ENCODE results near the gene CAPN14. TPM values are rescaled to one million over a fixed set of nuclear protein-coding genes. Genes with fewer than 3 reads are reported as not detected.

CAPN14 gene
- total RNA-seq, 6 donors from 2014 or later, result 0.11 to 1.0 (median 0.27) TPM

GRCh38 chr2:31147645-31148044 lies 69.7 kb downstream of the CAPN14 start:
- no peak for ATAC-seq (ENCODE audit: low FRiP score in 2 of 2)
- DNase-seq, result no peak
- Histone ChIP-seq H3K4me3 (no peak overlapping the region), H3K27me3 (no peaks in the 10 kb centered on the region), H3K27ac (no peak overlapping the region), H3K4me1 (no peaks in the 10 kb centered on the region), H3K36me3 (no peaks in the 10 kb centered on the region), H3K9me3 (no peaks in the 10 kb centered on the region)
- no peak for TF ChIP-seq POLR2AphosphoS5 (IDR thresholded peaks at IDR 0.05)
- TF ChIP-seq POLR2A (IDR thresholded peaks at IDR 0.05), result no peak
- TF ChIP-seq CTCF (IDR thresholded peaks at IDR 0.05), result no peak
- TF ChIP-seq EP300 (IDR thresholded peaks at IDR 0.05), result no peak
- WGBS, 2 donors, result 88 to 93% methylated on average over 5 of the region's 5 CpGs

GRCh38 chr2:31142110-31142509 lies 75.2 kb downstream of the CAPN14 start:
- Histone ChIP-seq H3K9me3 (no peaks in the 10 kb centered on the region), H3K4me3 (no peak overlapping the region), H3K36me3 (no peaks in the 10 kb centered on the region), H3K27ac (no peak overlapping the region), H3K27me3 (peaks cover 0 to 8% (median 3%) of the 10 kb centered on the region in 4 donors), H3K4me1 (peaks cover 14 to 18% (median 17%) of the 10 kb centered on the region in 4 donors)
- WGBS, 2 donors, result 54 to 67% methylated on average over 3 of the region's 3 CpGs
- TF ChIP-seq POLR2A (IDR thresholded peaks at IDR 0.05) (no peak), POLR2AphosphoS5 (IDR thresholded peaks at IDR 0.05) (no peak), CTCF (IDR thresholded peaks at IDR 0.05) (no peak), EP300 (IDR thresholded peaks at IDR 0.05) (no peak)
- DNase-seq (no peak), ATAC-seq (ENCODE audit: low FRiP score in 2 of 2) (no peak)

- Histone ChIP-seq H3K9me3 (no peaks in the 10 kb centered on the region), H3K4me1 (peaks cover 17 to 24% (median 20%) of the 10 kb centered on the region in 4 donors), H3K36me3 (no peaks in the 10 kb centered on the region), H3K27me3 (peaks cover 0 to 12% (median 6%) of the 10 kb centered on the region in 4 donors), H3K27ac (no peak overlapping the region), H3K4me3 (no peak overlapping the region)
- 90 to 92% methylated on average over 15 of the region's 15 CpGs for WGBS, 2 donors
- ATAC-seq (ENCODE audit: low FRiP score in 2 of 2), result no peak
- TF ChIP-seq EP300 (IDR thresholded peaks at IDR 0.05) (no peak), POLR2AphosphoS5 (IDR thresholded peaks at IDR 0.05) (no peak), POLR2A (IDR thresholded peaks at IDR 0.05) (no peak), CTCF (IDR thresholded peaks at IDR 0.05) (no peak)
- DNase-seq, result no peak
Observed at GRCh38 chr2:31141443-31142085, 75.8 kb downstream of the CAPN14 start.

GRCh38 chr2:31140151-31140550 lies 77.2 kb downstream of the CAPN14 start:
- no peaks in the 10 kb centered on the region for H3K36me3 ChIP-seq
- no peak for DNase-seq
- WGBS, 2 donors, result 95 to 97% methylated on average over 3 to 8 of the region's 8 CpGs
- no peak for TF ChIP-seq POLR2A (IDR thresholded peaks at IDR 0.05)
- TF ChIP-seq POLR2AphosphoS5 (IDR thresholded peaks at IDR 0.05), result no peak
- TF ChIP-seq CTCF (IDR thresholded peaks at IDR 0.05), result no peak
- TF ChIP-seq EP300 (IDR thresholded peaks at IDR 0.05), result no peak
- H3K27me3 ChIP-seq, result peaks cover 0 to 17% (median 6%) of the 10 kb centered on the region in 4 donors
- no peak for ATAC-seq (ENCODE audit: low FRiP score in 2 of 2)
- H3K9me3 ChIP-seq, result no peaks in the 10 kb centered on the region
- no peak overlapping the region for H3K4me3 ChIP-seq
- H3K4me1 ChIP-seq, result peaks cover 17 to 24% (median 20%) of the 10 kb centered on the region in 4 donors
- no peak overlapping the region for H3K27ac ChIP-seq

GRCh38 chr2:31139671-31140070 lies 77.6 kb downstream of the CAPN14 start:
- Histone ChIP-seq H3K27me3 (peaks cover 0 to 17% (median 6%) of the 10 kb centered on the region in 4 donors), H3K9me3 (no peaks in the 10 kb centered on the region), H3K4me3 (no peak overlapping the region), H3K36me3 (no peaks in the 10 kb centered on the region), H3K27ac (no peak overlapping the region), H3K4me1 (peaks cover 17 to 24% (median 20%) of the 10 kb centered on the region in 4 donors)
- ATAC-seq (ENCODE audit: low FRiP score in 2 of 2), result no peak
- no peak for DNase-seq
- WGBS, 2 donors, result 93 to 95% methylated on average over 4 of the region's 4 CpGs
- TF ChIP-seq EP300 (IDR thresholded peaks at IDR 0.05), result no peak
- TF ChIP-seq POLR2AphosphoS5 (IDR thresholded peaks at IDR 0.05), result no peak
- no peak for TF ChIP-seq CTCF (IDR thresholded peaks at IDR 0.05)
- TF ChIP-seq POLR2A (IDR thresholded peaks at IDR 0.05), result no peak

Data from upper lobe of left lung (tissue), 6 donors.